CD4-positive, alpha-beta T cell treated with Interleukin-15 for 4 hours (primary cell): ENCODE results near the gene SEC22A.

ENCODE experiments used
- DNase-seq: peaks from one replicate; pipeline ENCODE4 v3.0.0-alpha.2; 2020; ENCODE audit warnings: low spot score

The SEC22A gene

GRCh38 chr3:123305192-123305591 is 103.4 kb downstream of the SEC22A start:
- no peak for DNase-seq

GRCh38 chr3:123307064-123307463 is 105.3 kb downstream of the SEC22A start:
- DNase-seq, result no peak

GRCh38 chr3:123310186-123310585 is 108.4 kb downstream of the SEC22A start:
- DNase-seq, result no peak

GRCh38 chr3:123310741-123311140 is 109.0 kb downstream of the SEC22A start:
- no peak for DNase-seq

- no peak for DNase-seq
Measured at GRCh38 chr3:123311201-123311600, 109.5 kb downstream of the SEC22A start.

- no peak for DNase-seq
Measured at GRCh38 chr3:123312331-123313265, 110.9 kb downstream of the SEC22A start.

- DNase-seq, result no peak
Measured at GRCh38 chr3:123313889-123314288, 112.1 kb downstream of the SEC22A start.

GRCh38 chr3:123314359-123315270 is 112.9 kb downstream of the SEC22A start:
- no peak for DNase-seq

- DNase-seq, result no peak
Measured at GRCh38 chr3:123315271-123315595, 113.5 kb downstream of the SEC22A start.

GRCh38 chr3:123317716-123318115 is 116.0 kb downstream of the SEC22A start:
- no peak for DNase-seq

- no peak for DNase-seq
Measured at GRCh38 chr3:123318374-123318773, 116.6 kb downstream of the SEC22A start.

GRCh38 chr3:123319760-123320159 is 118.0 kb downstream of the SEC22A start:
- no peak for DNase-seq

- no peak for DNase-seq
Measured at GRCh38 chr3:123320221-123320620, 118.5 kb downstream of the SEC22A start.

GRCh38 chr3:123321806-123322205 is 120.1 kb downstream of the SEC22A start:
- no peak for DNase-seq

- DNase-seq, result no peak
Measured at GRCh38 chr3:123322866-123323265, 121.1 kb downstream of the SEC22A start.
